NCI-H1930 (cell line): ENCODE results near the gene CDH23.

Source experiments
- DNase-seq, 2 experiments: peaks; one replicate each; lab custom pipeline; 2025; lab: John Stamatoyannopoulos, UW

Gene CDH23

DNA sequence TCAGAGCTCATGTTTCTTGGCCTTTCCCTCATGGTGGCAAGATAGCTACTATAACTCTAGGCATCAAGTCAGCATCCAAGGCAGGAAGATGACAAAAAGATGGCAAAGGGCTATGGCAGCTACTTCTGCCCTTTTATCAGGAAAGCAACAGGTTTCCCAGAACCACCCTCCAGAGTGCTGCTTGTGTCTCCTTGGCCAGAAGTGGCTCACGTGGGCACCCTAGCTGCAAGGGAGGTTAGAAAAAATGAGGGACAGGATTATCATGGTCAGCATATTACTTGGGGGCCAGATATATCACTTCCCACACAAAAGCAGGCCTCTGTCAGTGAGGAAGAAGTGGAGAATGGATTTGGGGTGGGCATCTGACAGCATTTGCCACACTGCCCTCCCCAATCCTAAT lies 347.1 kb downstream of the CDH23 start:
- no peak for DNase-seq

DNA sequence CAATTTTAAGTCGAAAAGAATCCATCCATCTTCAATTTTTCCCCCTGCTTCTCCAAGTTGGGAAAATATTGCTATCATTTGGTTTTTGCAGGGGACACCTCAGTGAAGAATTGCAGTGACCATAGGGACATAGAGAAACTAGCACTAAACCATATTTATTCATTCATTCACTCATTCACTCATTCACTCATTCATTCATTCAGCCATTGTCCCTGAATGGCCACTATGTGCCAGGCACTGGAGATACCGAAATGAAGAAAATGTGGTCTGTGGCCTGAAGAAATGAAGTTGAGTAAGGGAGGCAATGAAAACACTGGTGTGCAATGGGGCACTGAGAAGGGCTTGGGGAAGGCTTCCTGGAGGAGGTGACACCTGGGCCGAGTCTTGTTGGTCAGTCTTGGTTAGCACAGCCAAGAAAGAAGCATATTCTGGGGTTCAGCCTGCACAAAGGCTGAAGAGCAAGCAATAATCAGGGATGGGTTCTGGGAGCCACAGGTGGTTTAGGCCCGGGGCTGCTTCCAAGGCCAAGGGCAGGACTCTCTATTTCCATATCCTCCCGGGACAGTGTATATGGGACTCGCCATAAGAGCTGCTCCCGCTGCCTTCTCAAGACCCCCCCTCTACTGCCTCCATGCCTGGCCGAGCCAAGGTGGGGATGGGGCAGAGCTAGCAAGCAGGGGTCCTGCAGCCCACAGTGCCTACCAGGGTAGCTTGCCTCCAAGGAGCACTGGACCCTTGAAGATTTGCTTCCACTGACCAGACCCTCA lies 348.4 kb downstream of the CDH23 start:
- no peak for DNase-seq

DNA sequence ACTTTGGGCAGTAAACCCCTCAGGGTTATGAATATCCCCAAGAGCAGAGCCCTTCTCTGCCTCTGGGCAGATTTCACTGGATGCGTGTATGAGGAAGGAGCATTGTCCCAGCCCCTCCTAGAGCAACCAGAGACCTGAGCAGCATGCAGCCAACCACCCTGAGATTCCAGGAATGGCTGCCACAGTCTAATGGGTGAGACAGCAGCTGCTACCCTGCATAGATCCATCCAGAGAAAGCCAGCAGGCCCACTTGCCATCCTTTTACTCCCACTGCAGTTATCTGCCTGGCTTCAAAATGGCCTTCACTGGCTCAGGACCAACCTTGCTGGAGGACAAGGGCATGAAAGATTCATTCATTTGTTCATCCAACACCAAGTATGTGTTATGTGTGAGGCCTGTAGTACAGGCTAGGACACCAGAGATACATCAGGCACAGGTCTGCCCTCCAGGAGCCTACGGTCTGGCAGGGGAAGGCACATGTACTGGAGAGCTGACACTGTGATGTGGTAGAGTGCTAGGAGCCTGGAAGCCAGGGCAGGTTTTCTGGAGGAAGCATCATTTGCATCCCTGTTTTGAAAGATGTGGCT lies 349.0 kb downstream of the CDH23 start:
- no peak for DNase-seq

DNA sequence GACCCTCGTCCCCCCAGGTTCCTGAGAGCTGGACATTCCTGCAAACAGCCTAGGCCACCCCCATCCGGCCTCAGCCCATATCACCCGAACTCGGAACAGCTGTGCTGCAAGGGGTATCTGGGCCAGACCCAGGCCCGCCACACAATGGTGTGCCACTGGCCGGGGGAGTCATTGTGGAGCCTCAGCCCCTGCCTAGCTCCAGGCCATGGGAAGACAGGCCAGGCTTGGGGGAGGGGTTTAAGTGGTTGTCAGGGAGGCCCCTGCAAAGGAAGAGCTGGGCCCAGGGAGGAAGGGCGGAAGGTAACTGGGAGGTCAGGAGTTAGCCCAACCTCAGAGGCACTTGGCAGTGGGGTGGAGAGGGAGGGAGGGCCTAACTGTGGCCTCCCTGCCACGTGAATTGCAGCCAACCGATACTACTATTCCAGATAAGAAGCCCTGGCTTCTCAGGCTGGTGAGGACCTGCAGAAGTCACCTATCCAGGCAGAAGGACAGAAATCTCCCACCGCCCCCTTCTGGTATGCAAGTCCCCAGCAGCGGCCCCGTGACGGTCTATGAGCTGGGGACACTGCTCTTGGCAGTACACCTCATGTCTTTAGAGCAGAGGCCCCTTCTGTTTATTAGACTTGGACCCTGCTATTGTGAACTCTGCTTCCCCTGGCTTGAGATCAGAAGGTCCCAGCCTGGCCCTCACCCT lies 349.8 kb downstream of the CDH23 start:
- DNase-seq: no peak

DNA sequence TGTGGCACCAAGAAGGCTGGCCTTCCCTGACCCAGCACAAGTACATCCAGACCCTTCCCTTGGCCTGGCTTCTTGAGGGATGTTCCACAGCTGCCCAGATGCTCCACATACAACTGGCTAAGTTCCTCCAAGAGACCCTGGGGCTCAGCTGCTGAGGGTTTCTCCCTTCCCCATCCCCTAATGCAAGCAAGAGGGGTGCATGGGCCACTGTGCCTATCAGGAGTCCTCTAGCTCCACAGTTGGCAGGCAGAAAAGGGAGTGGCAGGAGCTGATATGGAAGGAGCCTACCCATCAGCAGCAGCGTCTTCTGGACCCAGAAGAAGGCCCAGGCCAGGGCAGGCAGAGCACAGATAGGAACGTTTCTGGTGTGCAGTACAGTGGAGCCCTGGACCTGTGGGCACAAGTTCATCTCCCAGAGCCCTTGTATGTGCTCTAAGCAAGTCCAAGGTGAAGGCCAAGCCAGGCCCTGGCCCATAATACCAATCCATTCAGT lies 350.4 kb downstream of the CDH23 start:
- no peak for DNase-seq

DNA sequence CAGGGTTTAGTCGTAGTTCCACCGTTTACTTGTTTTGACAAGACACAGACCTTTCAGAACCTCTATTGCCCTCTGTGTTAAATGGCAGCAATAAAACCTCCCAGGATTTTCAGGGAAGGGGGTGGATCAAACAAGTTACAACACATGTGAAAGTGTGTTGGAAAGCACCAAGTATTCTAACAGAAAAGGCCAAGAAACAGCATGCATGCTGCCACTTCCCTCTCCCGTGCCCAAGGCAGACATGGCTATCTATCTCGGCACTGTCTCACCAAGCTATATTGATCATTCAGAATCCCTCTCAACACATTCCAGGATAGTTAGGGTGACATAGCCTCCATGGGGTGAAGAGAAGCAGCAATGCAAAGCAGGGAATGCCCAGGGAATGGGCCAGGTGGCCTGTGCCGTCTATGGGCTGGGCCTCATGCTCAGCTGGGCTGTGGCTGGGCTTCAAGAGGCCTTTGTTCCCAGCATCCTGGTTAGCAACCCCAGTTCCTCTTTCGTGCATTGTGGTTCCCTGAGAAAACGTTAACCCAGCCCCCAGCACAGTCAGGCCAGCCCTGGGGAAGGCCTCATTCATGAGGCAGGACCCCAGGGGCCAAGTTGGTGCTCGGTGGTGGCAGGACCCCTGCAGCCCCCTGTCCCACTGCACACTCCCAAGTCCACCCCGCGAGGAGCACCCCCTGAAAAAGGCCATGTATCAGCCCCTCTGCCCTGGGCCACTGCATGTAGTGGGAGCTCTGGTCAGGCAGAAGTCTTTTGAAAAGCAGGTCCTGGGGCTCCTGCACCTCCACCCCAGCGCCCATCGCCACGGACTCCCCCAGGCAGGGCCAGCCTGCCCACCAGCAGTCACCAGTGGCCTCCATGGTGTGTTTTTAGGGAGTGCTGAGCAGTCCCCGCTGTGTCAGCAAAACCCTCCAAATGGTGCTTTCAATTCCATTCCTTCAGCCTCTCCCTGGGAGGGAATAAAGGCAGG lies 351.1 kb downstream of the CDH23 start:
- DNase-seq: no peak

DNA sequence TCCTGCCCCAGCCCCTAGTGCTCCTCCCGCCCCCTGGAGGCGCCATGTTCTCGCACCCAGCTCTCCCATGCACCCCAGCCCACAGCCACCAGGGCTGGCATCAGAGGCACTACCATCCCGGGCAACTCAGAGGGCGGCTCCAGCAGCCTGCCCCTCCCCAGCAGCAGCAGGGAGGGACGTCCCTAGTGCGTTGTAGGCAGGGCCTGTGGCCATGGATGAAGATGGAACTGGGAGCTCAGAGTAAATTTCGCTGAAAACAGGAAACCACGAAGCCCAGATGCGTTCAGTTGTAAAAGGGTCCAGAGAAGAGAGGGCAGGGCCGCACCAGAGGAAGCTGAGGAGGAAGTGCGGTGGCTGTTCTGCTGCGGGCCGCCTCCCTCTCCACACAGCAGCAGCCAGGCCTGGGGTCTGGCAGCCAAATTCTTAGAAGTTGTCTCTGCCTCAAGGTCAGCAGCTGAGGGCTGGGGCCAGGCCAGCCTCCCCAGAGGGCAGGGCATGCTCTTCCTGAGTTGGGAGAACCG lies 352.0 kb downstream of the CDH23 start:
- DNase-seq: no peak

DNA sequence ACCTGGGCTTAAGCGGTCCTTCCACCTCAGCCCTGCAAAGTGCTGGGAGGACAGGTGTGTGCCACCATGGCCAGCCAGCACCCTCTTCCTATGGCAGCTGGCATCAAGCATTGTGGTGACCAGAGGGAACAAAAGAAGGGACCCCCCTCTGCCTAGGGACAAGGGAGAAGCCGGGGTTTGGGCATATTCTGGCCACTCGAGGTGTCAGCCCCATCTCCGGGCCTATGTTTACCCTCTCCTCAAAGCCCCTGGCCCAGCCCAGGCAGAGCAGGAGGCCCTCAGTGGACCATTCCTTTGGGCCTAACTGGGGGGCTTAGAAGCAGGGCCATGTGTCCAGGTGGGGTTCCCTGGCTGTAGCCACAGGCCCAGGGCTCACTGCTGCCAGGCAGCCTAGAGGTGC lies 352.7 kb downstream of the CDH23 start:
- no peak for DNase-seq

DNA sequence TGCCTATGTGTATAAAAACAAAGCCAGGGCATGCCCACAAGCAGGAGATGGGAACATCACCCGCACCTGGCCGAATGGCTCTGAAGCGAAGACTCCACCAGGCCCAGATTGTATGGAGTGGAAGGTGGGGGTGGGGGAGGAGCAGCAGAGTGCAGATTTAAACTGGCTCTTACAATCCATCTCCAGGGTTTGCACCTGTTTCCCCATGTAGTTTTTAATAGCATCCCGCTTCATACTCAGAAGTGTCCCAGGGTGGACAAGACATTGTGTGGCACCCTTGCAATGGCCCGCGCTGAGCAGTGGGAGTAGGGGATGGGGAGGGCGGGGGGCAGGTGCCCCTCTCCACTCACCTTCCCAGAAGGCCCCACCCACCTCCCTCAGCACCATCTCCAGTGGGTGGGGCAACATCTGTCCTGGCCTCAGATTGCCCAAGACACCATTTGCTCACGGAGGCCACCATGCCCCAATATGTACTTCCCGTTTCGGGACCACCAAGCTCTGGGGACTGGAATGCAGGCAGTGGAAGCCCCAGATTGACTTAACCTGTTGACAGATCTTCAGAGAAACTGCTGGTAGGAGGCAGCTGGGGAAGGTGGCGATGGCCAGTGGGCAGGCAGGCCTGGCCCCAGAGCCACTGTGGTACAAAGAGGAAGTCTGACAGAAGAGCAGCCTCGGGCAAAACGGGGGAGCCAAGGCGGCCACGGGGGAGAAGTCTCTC lies 353.6 kb downstream of the CDH23 start:
- no peak for DNase-seq

DNA sequence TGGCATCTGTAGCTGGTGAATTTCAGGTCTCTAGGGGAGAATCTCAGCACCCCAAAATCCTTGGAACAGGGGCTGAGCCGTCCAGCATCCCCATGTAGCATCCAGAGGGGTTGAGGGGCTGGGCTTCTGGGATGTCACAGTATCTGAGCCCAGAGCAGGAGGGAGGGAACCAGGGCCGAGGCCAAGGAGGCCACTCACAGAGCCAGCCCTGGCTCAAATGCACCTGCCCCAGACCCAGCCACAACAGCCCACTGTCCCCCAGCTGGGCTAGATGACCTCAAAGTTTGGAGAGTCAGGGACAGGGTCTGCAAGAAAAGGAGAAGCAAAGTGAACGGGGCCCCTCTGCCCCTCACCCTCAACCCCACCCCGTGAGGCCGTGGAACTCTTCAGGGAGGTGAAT lies 354.3 kb downstream of the CDH23 start:
- DNase-seq: no peak

DNA sequence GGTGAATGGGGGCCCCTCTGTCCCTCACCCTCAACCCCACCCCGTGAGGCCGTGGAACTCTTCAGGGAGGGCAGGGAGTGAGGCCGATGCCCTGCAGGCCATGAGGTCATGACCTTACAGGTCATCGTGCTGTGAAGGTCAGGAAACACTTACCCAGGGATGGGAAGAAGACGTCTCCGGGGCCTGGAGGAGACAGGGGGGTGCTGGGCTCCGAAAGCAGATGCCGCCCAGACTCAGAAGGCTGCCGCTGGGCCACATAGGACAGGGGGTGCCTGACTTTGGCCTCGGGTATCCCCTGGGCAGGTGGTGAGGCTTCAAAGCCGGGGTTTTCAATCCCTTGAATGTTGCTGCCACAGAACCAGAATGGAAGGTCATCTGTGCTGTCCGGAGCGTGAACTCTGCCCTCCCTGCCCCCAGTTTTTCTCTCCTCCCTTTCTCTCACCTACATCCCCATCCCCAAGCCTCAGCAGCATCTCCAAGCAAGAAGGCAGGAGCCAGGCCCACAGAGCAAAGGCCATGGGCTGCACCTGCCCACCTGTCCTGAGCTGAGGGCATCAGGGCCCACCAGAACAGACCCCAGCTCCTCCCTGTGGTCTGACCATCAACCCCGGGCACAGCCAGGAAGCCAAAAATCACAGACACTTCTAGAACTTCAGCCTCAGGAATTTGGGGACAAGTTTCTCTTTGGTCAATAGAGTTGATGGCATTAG lies 354.9 kb downstream of the CDH23 start:
- DNase-seq: no peak

DNA sequence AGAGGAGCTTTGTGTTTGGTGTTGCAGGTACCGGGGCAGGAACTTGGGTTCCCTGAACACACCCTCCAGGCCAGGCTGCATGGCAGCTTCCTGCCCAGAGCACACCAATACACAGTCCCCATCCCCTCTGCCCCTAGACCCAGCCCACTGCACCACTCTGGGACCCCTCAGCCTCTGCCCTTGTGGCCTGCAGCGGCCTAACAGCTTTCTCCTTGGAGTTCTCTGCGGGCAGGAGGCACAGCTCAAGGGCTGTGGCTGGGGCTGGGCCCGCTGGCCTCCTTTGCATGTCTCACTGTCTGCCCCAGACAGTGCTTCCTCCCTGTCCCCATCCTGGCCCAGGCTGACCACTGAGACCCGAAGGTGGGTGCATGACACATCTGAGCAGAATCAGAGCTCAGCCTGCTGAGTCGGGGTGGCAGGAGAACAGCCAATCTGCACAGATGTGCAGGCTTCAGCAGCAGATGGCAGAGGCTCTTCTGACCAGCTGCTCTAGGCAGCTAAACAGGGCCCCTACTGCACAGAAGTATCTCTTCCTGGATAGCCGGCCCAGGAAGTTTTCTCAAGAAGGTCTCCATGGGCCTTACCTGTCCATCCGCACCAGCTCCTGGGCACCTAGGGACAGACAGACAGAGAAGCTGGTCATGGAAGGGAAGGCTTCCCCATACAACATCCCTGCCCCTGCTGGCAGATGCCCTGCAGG lies 355.8 kb downstream of the CDH23 start:
- no peak for DNase-seq

DNA sequence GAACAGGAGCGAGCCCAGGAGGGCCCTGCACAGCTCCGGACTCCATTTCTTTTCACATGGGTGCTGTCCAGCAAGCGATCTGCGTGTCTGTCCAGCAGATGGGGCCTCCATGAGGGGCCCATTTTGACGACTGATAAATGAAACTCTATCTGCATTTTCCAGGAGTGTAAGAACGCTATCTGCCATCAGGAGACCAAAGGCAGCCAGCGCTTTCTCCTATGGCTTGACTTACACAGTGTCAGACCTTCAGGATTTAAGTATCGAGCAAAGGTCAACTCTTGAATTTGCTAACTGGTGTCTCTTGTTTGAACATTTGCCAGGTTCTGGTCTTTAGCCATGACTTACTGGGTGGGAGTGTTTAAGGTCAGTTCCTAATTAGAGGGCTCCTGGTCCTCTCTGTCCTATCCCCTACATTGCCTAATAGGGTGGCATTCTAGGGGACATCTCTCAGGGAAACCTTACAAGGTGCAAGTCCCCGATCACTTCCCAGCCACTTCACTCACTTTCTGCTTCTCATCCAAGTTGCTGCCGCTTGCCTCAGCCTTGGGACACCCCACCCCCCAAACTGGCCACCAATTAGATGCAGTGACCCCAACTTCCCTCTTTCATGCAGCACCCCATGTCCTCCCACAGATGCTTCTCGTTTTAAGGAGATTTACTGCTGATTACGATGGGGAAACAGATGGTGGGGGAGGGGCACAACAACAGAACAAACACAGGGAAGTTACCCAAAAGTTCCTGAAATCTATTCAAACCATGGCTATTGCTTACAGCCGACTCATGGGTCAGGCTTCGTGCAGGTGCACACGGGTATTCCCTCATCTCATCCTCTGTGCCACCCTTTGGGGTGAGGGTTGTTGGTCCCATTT lies 356.6 kb downstream of the CDH23 start:
- DNase-seq: no peak

DNA sequence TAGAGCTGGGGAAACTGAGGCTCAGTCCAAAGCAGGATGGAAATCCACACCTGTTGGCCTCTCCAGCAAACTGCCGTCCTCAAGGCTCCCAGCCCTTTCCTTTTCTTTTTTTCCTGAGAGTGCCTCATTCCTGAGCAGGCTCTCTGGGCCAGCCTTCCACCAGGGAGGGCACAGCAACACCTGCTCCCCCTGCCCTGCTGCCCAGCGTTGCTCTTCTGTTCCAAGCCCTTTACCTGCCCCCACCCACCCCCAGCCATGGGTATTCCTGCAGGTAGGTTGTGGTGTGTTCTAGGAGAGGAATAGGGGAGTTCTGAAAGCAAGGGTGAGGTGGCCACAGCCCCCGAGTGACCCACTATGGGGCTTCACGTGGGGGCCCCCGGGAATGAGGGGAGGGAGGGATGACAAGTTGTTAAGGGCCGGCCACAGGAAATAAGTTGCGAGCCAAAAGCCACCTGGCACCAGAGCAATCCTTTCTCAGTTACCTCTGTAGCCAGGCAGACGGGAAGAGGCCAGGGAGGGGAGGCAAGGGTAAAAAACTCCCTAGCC lies 357.3 kb downstream of the CDH23 start:
- no peak for DNase-seq

DNA sequence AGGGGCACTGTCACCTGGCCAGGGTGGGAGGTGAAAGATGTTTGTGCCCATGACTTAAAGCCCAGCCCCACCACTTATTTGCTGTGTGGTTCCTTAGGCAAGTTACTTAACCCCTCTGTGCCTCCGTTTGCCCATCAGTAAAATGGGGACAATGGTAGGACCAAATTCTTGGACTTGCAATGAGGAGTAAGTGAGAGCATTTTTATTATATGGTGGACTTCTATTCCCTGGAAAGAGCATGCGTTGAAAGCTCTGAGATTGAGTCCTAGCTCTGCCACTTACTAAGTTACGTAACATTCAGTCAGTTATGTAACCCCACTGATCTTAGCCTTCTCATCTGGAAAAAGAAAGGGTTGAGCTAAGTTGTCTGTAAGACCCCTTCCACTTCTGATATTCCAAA lies 357.8 kb downstream of the CDH23 start:
- DNase-seq: no peak

DNA sequence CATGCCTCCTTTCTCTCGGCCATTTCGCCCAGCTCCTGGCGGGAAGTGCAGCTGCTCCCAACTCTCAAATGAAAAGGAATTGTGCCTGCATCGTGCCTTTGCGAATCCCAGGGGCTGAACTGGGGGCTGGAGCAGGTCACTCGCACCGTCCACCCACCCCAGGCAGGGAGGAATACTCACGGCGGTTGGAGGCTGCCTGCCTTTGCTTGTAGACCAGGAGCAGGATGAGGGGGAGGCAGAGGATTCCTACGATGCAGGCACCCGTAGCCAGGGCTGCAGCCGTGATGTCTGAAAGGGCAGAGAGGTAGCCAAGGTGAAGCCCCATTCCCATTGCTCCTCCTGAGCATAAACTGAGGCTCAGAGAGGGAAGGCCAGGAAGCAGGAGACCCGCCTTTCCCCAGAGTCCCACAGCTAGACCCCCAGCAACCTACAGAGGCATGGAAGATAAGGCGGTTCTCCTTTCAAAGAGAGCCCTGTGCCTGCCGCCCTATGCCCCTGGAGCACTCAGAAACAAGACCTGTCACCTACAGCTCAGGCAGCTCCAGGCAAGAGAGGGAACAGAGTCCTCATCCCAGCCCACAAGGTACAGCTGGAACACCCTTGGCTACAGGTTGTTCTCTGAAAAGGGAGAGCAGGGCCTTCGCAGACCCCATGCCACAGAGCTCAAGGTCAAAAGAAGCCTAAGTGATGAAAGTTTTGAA lies 358.6 kb downstream of the CDH23 start:
- no peak for DNase-seq

DNA sequence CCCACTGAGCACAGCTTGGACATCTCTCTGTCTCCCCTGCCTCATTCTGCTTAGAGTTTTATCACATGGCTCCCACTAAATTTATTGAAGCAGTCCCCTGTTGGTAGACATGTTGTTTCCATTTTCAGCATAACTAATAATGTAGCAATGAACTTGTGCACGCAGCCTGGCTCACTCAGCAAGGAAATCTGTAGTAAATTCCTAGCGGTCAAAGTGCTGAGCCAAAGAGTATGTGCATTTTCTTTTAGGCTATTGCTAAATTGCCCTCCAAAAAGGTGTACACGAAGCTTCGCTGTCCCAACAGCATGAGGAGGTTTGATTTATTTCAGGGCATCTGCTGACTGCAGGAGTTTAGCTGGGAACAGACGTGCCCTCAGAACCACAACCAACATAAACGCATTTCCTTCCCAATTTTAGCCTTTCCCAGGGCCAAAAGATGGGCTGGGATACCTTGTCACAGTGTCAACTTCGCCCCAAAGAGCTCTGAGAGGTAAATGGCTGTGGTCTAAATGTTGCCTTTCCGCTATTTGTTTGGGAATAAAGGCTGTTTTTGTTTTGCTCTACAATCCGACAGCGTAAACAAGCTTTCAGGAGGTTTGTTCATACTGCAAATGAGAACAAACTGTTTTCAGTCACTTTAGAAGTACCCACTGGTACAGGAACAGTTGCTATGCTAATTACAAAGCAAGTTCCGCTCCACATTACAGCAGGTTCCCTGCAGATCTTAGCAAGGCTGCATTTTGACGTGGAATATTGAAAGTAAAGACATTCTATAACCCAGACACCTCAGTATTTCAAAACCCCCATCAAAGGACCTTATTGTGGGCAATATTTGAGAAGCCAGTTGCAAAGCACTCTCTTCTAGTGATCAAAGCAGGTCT lies 359.8 kb downstream of the CDH23 start:
- no peak for DNase-seq
